ENCODE measurements around the gene PRR16. TPM values are rescaled to one million over a fixed set of nuclear protein-coding genes. Genes with fewer than 3 reads are reported as not detected.
"Not testable (repeated sequence)": the region's sequence is repeated elsewhere in the genome, so short reads cannot be mapped to it uniquely, and the experiment has no call there.

PRR16 gene
- total RNA-seq, 1 donor from 2014 or later, result 19.6 TPM

DNA sequence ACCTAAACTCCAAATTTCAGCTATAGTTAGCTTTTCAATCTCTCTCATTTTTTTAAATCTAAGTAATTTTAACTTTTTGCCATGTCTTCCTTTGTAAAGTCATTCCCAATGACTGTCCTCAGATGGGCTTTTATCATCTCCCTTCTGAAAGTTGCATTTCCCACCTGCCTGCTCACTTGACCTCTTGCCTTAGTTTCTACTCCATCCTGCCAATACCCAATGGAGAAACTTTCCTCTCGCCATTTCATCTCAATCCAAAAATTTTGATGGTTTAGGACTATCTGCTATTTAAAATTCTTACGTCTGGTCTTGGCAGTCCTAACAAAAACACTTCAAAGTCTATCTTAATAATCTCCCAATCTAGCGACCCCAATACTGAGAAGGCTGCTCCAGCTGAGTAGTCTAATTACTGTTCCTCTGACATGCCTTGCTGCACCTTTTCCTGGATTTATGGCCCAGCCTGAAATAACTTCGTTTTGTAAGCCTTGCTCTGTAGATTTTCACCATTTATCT is 231.3 kb downstream of the PRR16 start:
- no peak for DNase-seq (ENCODE audit: extremely low spot score in 2 of 2)
- H3K27me3 ChIP-seq, result no peaks in the 10 kb centered on the region
- H3K4me3 ChIP-seq, result no peak overlapping the region
- TF ChIP-seq, protein P1, sequence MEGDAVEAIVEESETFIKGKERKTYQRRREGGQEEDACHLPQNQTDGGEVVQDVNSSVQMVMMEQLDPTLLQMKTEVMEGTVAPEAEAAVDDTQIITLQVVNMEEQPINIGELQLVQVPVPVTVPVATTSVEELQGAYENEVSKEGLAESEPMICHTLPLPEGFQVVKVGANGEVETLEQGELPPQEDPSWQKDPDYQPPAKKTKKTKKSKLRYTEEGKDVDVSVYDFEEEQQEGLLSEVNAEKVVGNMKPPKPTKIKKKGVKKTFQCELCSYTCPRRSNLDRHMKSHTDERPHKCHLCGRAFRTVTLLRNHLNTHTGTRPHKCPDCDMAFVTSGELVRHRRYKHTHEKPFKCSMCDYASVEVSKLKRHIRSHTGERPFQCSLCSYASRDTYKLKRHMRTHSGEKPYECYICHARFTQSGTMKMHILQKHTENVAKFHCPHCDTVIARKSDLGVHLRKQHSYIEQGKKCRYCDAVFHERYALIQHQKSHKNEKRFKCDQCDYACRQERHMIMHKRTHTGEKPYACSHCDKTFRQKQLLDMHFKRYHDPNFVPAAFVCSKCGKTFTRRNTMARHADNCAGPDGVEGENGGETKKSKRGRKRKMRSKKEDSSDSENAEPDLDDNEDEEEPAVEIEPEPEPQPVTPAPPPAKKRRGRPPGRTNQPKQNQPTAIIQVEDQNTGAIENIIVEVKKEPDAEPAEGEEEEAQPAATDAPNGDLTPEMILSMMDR (IDR thresholded peaks at IDR 0.05), result no peak
- H3K4me1 ChIP-seq, result no peaks in the 10 kb centered on the region
- no peaks in the 10 kb centered on the region for H3K9me3 ChIP-seq
- intact Hi-C loops (cut with DNase I), result no loop called here
- H3K36me3 ChIP-seq, result no peaks in the 10 kb centered on the region
- H3K27ac ChIP-seq, result no peak overlapping the region

DNA sequence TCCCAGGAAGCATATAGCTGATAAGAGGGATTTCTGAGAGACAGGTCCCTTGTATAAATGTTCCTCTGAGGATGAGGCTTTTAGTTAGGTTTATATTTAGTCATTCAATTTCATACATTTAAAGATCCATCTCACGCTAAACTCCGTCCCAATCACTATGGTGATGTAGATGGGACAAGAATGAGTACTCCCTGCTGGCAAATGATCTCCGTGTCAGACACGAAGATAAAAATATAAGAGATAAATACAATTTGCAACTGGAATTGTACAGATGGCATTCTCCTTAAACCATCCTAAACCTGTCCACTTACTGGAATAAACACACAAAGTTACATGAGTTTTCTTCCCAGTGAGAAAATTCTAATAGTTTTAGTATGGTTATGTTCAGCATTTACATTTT is 233.0 kb downstream of the PRR16 start:
- H3K4me1 ChIP-seq, result no peaks in the 10 kb centered on the region
- H3K4me3 ChIP-seq, result no peak overlapping the region
- no peak overlapping the region for H3K27ac ChIP-seq
- DNase-seq (ENCODE audit: extremely low spot score in 2 of 2), result no peak
- intact Hi-C loops (cut with DNase I), result no loop called here
- H3K9me3 ChIP-seq, result no peaks in the 10 kb centered on the region
- TF ChIP-seq POLR2AphosphoS5 (IDR thresholded peaks at IDR 0.05; ENCODE audit: insufficient read depth in 1 of 2, low read depth in 1 of 2), result no peak
- TF ChIP-seq, protein P1 (IDR thresholded peaks at IDR 0.05), result no peak
- TF ChIP-seq POLR2A (IDR thresholded peaks at IDR 0.05), result no peak
- H3K27me3 ChIP-seq, result no peaks in the 10 kb centered on the region
- no peaks in the 10 kb centered on the region for H3K36me3 ChIP-seq

DNA sequence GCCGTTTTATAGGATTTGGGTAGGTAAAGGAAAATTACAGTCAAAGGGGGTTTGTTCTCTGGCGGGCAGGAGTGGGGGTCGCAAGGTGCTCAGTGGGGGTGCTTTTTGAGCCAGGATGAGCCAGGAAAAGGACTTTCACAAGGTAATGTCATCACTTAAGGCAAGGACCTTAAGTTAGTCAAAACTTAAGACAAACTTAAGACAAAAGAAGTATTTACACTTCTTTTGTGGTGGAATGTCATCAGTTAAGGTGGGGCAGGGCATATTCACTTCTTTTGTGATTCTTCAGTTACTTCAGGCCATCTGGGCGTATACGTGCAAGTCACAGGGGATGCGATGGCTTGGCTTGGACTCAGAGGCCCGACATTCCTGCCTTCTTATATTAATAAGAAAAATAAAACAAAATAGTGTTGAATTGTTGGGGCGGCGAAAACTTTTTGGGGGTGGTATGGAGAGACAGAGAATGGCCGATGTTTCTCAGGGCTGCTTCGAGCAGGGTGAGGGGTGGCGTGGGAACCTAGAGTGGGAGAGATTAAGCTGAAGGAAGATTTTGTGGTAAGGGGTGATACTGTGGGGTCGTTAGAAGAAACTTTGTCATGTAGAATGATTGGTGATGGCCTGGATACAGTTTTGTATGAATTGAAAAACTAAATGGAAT is 233.7 kb downstream of the PRR16 start:
- H3K9me3 ChIP-seq; H3K27me3 ChIP-seq; H3K36me3 ChIP-seq; intact Hi-C loops (cut with DNase I); H3K27ac ChIP-seq; H3K4me3 ChIP-seq; H3K4me1 ChIP-seq; DNase-seq (ENCODE audit: extremely low spot score in 2 of 2): not testable (repeated sequence)

DNA sequence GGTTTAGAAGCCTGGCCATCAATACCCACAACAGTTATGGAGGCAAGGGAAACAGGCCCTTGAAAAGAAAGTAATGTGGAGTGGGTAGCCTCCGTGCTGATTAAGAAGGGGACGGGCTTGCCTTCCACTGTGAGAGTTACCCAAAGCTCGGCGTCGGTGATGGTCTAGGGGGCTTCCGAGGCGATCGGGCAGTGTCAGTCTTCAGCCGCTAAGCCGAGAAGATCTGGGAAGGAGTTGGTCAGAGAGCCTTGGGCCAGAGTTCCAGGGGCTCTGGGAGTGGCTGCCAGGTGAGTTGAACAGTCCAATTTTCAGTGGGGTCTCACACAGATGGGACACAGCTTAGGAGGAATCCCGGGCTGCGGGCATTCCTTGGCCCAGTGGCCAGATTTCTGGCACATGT is 236.6 kb downstream of the PRR16 start:
- H3K27ac ChIP-seq; DNase-seq (ENCODE audit: extremely low spot score in 2 of 2); H3K4me1 ChIP-seq; H3K9me3 ChIP-seq; intact Hi-C loops (cut with DNase I); H3K27me3 ChIP-seq; H3K36me3 ChIP-seq; H3K4me3 ChIP-seq: not testable (repeated sequence)

DNA sequence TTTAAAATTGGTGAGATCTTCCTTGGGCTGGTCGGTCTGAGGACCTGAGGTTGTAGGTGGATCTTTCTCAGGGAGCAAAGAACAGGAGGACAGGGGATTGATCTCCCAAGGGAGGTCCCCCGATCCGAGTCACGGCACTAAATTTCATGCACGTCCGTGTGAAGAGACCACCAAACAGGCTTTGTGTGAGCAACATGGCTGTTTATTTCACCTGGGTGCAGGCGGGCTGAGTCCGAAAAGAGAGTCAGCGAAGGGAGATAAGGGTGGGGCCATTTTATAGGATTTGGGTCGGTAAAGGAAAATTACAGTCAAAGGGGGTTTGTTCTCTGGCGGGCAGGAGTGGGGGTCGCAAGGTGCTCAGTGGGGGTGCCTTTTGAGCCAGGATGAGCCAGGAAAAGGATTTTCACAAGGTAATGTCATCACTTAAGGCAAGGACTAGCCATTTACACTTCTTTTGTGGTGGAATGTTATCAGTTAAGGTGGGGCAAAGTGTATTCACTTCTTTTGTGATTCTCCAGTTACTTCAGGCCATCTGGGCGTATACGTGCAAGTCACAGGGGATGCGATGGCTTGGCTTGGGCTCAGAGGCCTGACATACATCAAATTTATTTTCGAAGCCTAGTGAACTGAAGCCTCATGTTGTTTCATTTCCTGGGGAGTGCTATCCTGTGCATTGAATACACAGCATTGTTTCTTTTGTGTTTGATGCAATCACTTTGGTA is 238.9 kb downstream of the PRR16 start:
- intact Hi-C loops (cut with DNase I); H3K9me3 ChIP-seq; H3K36me3 ChIP-seq; H3K27ac ChIP-seq; H3K4me3 ChIP-seq; H3K27me3 ChIP-seq; DNase-seq (ENCODE audit: extremely low spot score in 2 of 2); H3K4me1 ChIP-seq: not testable (repeated sequence)

DNA sequence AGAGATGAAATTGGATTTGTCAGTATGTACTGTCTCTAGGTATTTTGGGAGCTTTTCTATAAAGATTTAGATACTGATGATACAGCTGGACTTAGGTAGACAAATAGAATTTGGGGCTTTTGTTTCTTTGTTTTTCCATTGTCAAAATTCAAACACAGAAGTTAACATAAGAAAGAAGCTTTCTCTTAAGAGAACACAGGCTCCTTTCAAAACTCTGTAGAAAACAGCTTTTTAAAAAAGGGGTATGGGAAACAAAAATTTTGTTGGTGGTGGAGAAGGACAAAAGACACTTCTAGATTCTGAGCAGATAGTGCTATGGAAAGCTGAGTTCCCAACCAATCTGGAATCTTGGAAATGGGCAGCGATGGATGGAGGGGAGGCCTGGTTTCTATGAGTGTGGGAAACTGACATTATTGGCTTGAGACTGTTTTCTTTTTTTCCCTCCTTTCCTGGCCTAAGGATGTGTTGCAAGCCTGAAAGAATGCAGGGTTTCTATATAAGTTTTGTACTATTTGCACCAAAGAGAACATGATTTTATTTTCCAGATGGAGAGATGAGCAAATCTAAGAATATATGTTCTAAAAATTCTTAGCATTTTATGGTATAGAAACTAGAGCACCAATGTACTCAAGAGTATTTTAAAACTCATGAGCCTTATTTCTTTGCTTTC is 240.0 kb downstream of the PRR16 start:
- no peaks in the 10 kb centered on the region for H3K36me3 ChIP-seq
- H3K27me3 ChIP-seq, result no peaks in the 10 kb centered on the region
- H3K9me3 ChIP-seq, result no peaks in the 10 kb centered on the region
- no peaks in the 10 kb centered on the region for H3K4me1 ChIP-seq
- intact Hi-C loops (cut with DNase I), result no loop called here
- H3K4me3 ChIP-seq, result no peak overlapping the region
- no peak for DNase-seq (ENCODE audit: extremely low spot score in 2 of 2)
- TF ChIP-seq POLR2AphosphoS5 (IDR thresholded peaks at IDR 0.05; ENCODE audit: insufficient read depth in 1 of 2, low read depth in 1 of 2), result no peak
- TF ChIP-seq POLR2A (IDR thresholded peaks at IDR 0.05), result no peak
- TF ChIP-seq, protein P1 (IDR thresholded peaks at IDR 0.05), result no peak
- no peak overlapping the region for H3K27ac ChIP-seq
